Measurements from ENCODE around the gene HBG1.
"Not testable (repeated sequence)": the region's sequence is repeated elsewhere in the genome, so short reads cannot be mapped to it uniquely, and the experiment has no call there.

The HBG1 gene

GRCh38 chr11:5252919-5253265 lies 3.2 kb upstream of the HBG1 start:
- no peak overlapping the region for H3K4me3 ChIP-seq (ENCODE audit: low read length)
- TF ChIP-seq, protein P1, sequence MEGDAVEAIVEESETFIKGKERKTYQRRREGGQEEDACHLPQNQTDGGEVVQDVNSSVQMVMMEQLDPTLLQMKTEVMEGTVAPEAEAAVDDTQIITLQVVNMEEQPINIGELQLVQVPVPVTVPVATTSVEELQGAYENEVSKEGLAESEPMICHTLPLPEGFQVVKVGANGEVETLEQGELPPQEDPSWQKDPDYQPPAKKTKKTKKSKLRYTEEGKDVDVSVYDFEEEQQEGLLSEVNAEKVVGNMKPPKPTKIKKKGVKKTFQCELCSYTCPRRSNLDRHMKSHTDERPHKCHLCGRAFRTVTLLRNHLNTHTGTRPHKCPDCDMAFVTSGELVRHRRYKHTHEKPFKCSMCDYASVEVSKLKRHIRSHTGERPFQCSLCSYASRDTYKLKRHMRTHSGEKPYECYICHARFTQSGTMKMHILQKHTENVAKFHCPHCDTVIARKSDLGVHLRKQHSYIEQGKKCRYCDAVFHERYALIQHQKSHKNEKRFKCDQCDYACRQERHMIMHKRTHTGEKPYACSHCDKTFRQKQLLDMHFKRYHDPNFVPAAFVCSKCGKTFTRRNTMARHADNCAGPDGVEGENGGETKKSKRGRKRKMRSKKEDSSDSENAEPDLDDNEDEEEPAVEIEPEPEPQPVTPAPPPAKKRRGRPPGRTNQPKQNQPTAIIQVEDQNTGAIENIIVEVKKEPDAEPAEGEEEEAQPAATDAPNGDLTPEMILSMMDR (IDR thresholded peaks at IDR 0.05; ENCODE audit: insufficient read depth, low read depth, low read length, missing control alignments): no peak

GRCh38 chr11:5252192-5252918 lies 2.7 kb upstream of the HBG1 start:
- no peak overlapping the region for H3K4me3 ChIP-seq (ENCODE audit: low read length)
- DNase-seq (ENCODE audit: low read depth): no peak
- TF ChIP-seq, protein P1 (IDR thresholded peaks at IDR 0.05; ENCODE audit: insufficient read depth, low read depth, low read length, missing control alignments): no peak

More at GRCh38 chr11:5252919-5253265, 3.2 kb upstream of the HBG1 start:
- no peak for DNase-seq (ENCODE audit: low read depth)

GRCh38 chr11:5251746-5252145 lies 2.1 kb upstream of the HBG1 start:
- no peak for DNase-seq (ENCODE audit: low read depth)
- TF ChIP-seq, protein P1 (IDR thresholded peaks at IDR 0.05; ENCODE audit: insufficient read depth, low read depth, low read length, missing control alignments): no peak

GRCh38 chr11:5250543-5251204 lies 1.0 kb upstream of the HBG1 start:
- no peak overlapping the region for H3K4me3 ChIP-seq (ENCODE audit: low read length)
- no peak for DNase-seq (ENCODE audit: low read depth)
- TF ChIP-seq, protein P1 (IDR thresholded peaks at IDR 0.05; ENCODE audit: insufficient read depth, low read depth, low read length, missing control alignments): no peak

More at GRCh38 chr11:5251746-5252145, 2.1 kb upstream of the HBG1 start:
- no peak overlapping the region for H3K4me3 ChIP-seq (ENCODE audit: low read length)

GRCh38 chr11:5248498-5248897 lies 1.2 kb downstream of the HBG1 start:
- not testable (repeated sequence) for DNase-seq (ENCODE audit: low read depth)

DNA sequence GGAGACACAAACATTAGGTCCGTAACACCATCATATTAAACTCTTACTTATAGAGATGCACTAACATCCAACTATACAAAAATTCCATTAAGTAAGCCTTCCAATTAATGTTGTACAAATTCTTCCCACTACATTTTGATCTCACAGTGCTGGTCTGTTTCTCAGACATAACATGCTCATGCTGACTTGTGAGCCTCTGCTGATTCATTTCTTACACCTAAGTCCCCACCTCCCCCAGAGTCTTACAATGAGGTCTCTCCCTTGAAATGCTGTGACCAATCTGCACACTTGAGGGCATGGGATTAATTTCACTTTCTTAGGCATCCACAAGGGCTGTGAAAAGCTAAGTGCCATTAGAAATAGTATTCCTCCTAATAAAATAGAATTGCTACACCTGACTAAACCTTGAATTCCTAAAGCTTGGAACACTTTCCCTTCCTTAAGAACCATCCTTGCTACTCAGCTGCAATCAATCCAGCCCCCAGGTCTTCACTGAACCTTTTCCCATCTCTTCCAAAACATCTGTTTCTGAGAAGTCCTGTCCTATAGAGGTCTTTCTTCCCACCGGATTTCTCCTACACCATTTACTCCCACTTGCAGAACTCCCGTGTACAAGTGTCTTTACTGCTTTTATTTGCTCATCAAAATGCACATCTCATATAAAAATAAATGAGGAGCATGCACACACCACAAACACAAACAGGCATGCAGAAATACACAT lies 2.0 kb downstream of the HBG1 start:
- DNase-seq (ENCODE audit: low read depth): no peak
- H3K4me3 ChIP-seq (ENCODE audit: low read length): no peak overlapping the region
- TF ChIP-seq, protein P1 (IDR thresholded peaks at IDR 0.05; ENCODE audit: insufficient read depth, low read depth, low read length, missing control alignments): no peak

More at GRCh38 chr11:5248498-5248897, 1.2 kb downstream of the HBG1 start:
- not testable (repeated sequence) for H3K4me3 ChIP-seq (ENCODE audit: low read length)

DNA sequence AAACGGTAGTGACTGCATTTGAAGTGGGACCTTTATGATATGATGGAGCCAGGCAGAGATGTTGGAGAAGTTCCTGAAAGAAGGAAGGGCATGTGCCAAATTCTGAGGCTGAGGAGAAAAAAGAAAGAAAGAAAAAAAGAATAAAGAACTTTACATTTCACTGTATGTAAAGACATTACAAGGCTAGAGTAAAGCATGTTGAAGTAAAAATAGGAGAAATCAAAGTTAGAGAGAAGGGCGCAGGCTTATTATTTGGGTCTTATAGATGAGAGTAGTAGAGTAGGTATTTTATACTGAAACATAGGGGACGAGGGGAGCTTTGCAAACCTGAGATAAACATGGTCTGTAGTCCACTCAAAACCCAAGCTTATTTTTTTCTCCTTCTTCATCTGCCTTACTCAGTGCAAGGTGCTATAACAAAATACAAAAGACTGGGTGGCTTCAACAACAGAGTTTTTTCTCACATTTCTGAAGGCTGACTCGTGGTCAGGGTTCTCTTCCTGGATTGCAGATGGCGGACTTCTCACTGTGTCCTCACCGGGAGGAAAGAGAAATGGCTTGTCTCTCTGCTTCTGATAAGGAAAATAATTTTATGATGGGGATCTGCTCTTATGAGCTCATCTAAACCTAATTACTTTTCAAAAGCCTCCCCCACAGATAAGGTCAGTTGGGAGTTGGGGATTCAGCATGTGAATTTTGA lies 2.7 kb downstream of the HBG1 start:
- DNase-seq (ENCODE audit: low read depth): no peak
- H3K4me3 ChIP-seq (ENCODE audit: low read length): no peak overlapping the region
- TF ChIP-seq, protein P1 (IDR thresholded peaks at IDR 0.05; ENCODE audit: insufficient read depth, low read depth, low read length, missing control alignments): no peak
